Hematopoietic multipotent progenitor cell treated with erythropoietin and hydrocortisone succinate and interleukin-3 and kit ligand, for 4 days (in vitro differentiated cells): ENCODE measurements around the gene EXOC4.
"Not testable (repeated sequence)": the region's sequence is repeated elsewhere in the genome, so short reads cannot be mapped to it uniquely, and the experiment has no call there.

Source experiments
- DNase-seq: peaks from one replicate; pipeline ENCODE4 v3.0.0-alpha.2; 2015

Gene EXOC4

GRCh38 chr7:133315332-133316040, 62.6 kb downstream of the EXOC4 start:
- DNase-seq: no peak

- no peak for DNase-seq
Observed at GRCh38 chr7:133319842-133320241, 67.0 kb downstream of the EXOC4 start.

- DNase-seq: no peak
Observed at GRCh38 chr7:133320891-133321290, 68.0 kb downstream of the EXOC4 start.

GRCh38 chr7:133321366-133321765, 68.5 kb downstream of the EXOC4 start:
- not testable (repeated sequence) for DNase-seq

GRCh38 chr7:133326745-133327144, 73.9 kb downstream of the EXOC4 start:
- not testable (repeated sequence) for DNase-seq

- not testable (repeated sequence) for DNase-seq
Observed at GRCh38 chr7:133328021-133328420, 75.1 kb downstream of the EXOC4 start.

GRCh38 chr7:133330085-133330484, 77.2 kb downstream of the EXOC4 start:
- DNase-seq: no peak

GRCh38 chr7:133331861-133332260, 79.0 kb downstream of the EXOC4 start:
- DNase-seq: no peak

GRCh38 chr7:133339772-133340171, 86.9 kb downstream of the EXOC4 start:
- DNase-seq: no peak

- peak; percentile 45 for DNase-seq
Observed at GRCh38 chr7:133344275-133344674, 91.4 kb downstream of the EXOC4 start.

- no peak for DNase-seq
Observed at GRCh38 chr7:133345690-133346421, 93.0 kb downstream of the EXOC4 start.

- DNase-seq: no peak
Observed at GRCh38 chr7:133348250-133348649, 95.4 kb downstream of the EXOC4 start.

GRCh38 chr7:133349101-133349500, 96.2 kb downstream of the EXOC4 start:
- no peak for DNase-seq

GRCh38 chr7:133352430-133352829, 99.6 kb downstream of the EXOC4 start:
- no peak for DNase-seq

- DNase-seq: no peak
Observed at GRCh38 chr7:133353775-133354174, 100.9 kb downstream of the EXOC4 start.

GRCh38 chr7:133354546-133355324, 101.9 kb downstream of the EXOC4 start:
- DNase-seq: no peak

- DNase-seq: peak; percentile 18
Observed at GRCh38 chr7:133355325-133355708, 102.4 kb downstream of the EXOC4 start.

GRCh38 chr7:133355822-133356221, 102.9 kb downstream of the EXOC4 start:
- no peak for DNase-seq

- no peak for DNase-seq
Observed at GRCh38 chr7:133358708-133359107, 105.8 kb downstream of the EXOC4 start.

- DNase-seq: no peak
Observed at GRCh38 chr7:133359449-133359848, 106.6 kb downstream of the EXOC4 start.

GRCh38 chr7:133360201-133360600, 107.3 kb downstream of the EXOC4 start:
- DNase-seq: no peak

GRCh38 chr7:133361806-133362205, 108.9 kb downstream of the EXOC4 start:
- no peak for DNase-seq

- peak; percentile 35 for DNase-seq
Observed at GRCh38 chr7:133364959-133365690, 112.2 kb downstream of the EXOC4 start.
